ENCODE data around the gene CRMP1.

CRMP1 gene

GRCh38 chr4:5799406-5799805 lies 93.5 kb downstream of the CRMP1 start:
- H3K4me2 ChIP-seq (ENCODE audit: low read length): no peak overlapping the region
- H3K4me1 ChIP-seq (ENCODE audit: control insufficient read depth, insufficient read depth, low read length): no peaks in the 10 kb centered on the region
- no peaks in the 10 kb centered on the region for H3K27me3 ChIP-seq (ENCODE audit: control insufficient read depth, insufficient read depth, low read length)
- no peak overlapping the region for H3K9ac ChIP-seq (ENCODE audit: low read depth, low read length)
- H3K9me3 ChIP-seq (replicated peaks; ENCODE audit: low read length): no peaks in the 10 kb centered on the region
- no peak overlapping the region for H3K4me3 ChIP-seq (ENCODE audit: low read length)
- peaks cover 94% of the 10 kb centered on the region for H3K36me3 ChIP-seq (ENCODE audit: insufficient read depth, low read length)

GRCh38 chr4:5798946-5799345 lies 93.9 kb downstream of the CRMP1 start:
- no peak overlapping the region for H3K4me3 ChIP-seq (ENCODE audit: low read length)
- no peak overlapping the region for H3K9ac ChIP-seq (ENCODE audit: low read depth, low read length)
- no peaks in the 10 kb centered on the region for H3K4me1 ChIP-seq (ENCODE audit: control insufficient read depth, insufficient read depth, low read length)
- H3K9me3 ChIP-seq (replicated peaks; ENCODE audit: low read length): no peaks in the 10 kb centered on the region
- peaks cover 89% of the 10 kb centered on the region for H3K36me3 ChIP-seq (ENCODE audit: insufficient read depth, low read length)
- no peaks in the 10 kb centered on the region for H3K27me3 ChIP-seq (ENCODE audit: control insufficient read depth, insufficient read depth, low read length)
- no peak overlapping the region for H3K4me2 ChIP-seq (ENCODE audit: low read length)

- Histone ChIP-seq H3K27me3 (ENCODE audit: control insufficient read depth, insufficient read depth, low read length) (no peaks in the 10 kb centered on the region), H3K9me3 (replicated peaks; ENCODE audit: low read length) (no peaks in the 10 kb centered on the region), H3K9ac (ENCODE audit: low read depth, low read length) (no peak overlapping the region), H3K36me3 (ENCODE audit: insufficient read depth, low read length) (peaks cover 91% of the 10 kb centered on the region), H3K4me1 (ENCODE audit: control insufficient read depth, insufficient read depth, low read length) (no peaks in the 10 kb centered on the region), H3K4me2 (ENCODE audit: low read length) (no peak overlapping the region), H3K4me3 (ENCODE audit: low read length) (no peak overlapping the region)
These were observed 94.4 kb downstream of the CRMP1 start for GRCh38 chr4:5798462-5798861.

DNA sequence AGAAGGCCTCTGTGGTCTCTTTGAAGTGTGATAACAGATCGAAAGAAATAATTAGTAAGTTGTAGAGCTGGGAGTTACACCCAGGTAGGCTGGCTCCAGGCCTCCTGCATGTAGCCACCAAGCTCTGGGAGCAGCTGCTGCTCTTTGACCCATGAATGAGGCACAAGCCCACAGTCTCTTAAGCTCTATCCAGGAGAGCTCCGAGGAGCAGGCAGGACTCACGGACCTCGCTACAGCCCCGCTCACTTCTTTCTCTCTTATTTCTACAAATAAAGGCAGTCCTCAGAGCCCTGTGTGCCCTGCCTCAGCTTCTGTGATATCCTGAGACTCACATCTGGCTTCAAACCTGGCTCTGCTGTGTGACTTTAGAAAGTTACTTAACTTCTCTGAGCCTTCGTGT lies 95.0 kb downstream of the CRMP1 start:
- Histone ChIP-seq H3K27me3 (ENCODE audit: control insufficient read depth, insufficient read depth, low read length) (no peaks in the 10 kb centered on the region), H3K9me3 (replicated peaks; ENCODE audit: low read length) (no peaks in the 10 kb centered on the region), H3K4me2 (ENCODE audit: low read length) (no peak overlapping the region), H3K36me3 (ENCODE audit: insufficient read depth, low read length) (peaks cover 91% of the 10 kb centered on the region), H3K9ac (ENCODE audit: low read depth, low read length) (no peak overlapping the region), H3K4me3 (ENCODE audit: low read length) (no peak overlapping the region), H3K4me1 (ENCODE audit: control insufficient read depth, insufficient read depth, low read length) (no peaks in the 10 kb centered on the region)

- Histone ChIP-seq H3K4me1 (ENCODE audit: control insufficient read depth, insufficient read depth, low read length) (no peaks in the 10 kb centered on the region), H3K4me3 (ENCODE audit: low read length) (no peak overlapping the region), H3K36me3 (ENCODE audit: insufficient read depth, low read length) (peaks cover 91% of the 10 kb centered on the region), H3K9me3 (replicated peaks; ENCODE audit: low read length) (no peaks in the 10 kb centered on the region), H3K9ac (ENCODE audit: low read depth, low read length) (no peak overlapping the region), H3K27me3 (ENCODE audit: control insufficient read depth, insufficient read depth, low read length) (no peaks in the 10 kb centered on the region), H3K4me2 (ENCODE audit: low read length) (no peak overlapping the region)
These were observed 95.9 kb downstream of the CRMP1 start for GRCh38 chr4:5796976-5797375.

DNA sequence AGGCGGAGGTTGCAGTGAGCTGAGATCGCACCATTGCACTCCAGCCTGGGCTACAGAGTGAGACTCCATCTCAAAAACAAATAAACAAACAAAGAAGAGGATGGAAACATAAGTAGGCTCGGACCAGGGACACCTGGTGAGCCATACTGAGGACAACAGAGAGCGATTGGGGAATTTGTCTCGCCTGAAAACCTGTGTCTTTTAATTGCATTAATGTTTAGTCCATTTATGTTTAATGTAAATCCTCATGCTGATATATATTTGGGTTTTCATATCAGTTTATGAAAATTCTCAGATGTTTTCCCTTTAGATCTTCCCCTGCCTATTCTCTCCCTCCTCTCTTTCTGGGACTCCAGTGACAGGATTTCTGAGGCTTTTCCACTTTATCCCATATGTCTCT lies 97.3 kb downstream of the CRMP1 start:
- Histone ChIP-seq H3K4me2 (ENCODE audit: low read length) (no peak overlapping the region), H3K36me3 (ENCODE audit: insufficient read depth, low read length) (peaks cover 88% of the 10 kb centered on the region), H3K27me3 (ENCODE audit: control insufficient read depth, insufficient read depth, low read length) (no peaks in the 10 kb centered on the region), H3K4me1 (ENCODE audit: control insufficient read depth, insufficient read depth, low read length) (no peaks in the 10 kb centered on the region), H3K4me3 (ENCODE audit: low read length) (no peak overlapping the region), H3K9me3 (replicated peaks; ENCODE audit: low read length) (no peaks in the 10 kb centered on the region), H3K9ac (ENCODE audit: low read depth, low read length) (no peak overlapping the region)

- peaks cover 85% of the 10 kb centered on the region for H3K36me3 ChIP-seq (ENCODE audit: insufficient read depth, low read length)
- H3K9ac ChIP-seq (ENCODE audit: low read depth, low read length): no peak overlapping the region
- H3K4me2 ChIP-seq (ENCODE audit: low read length): no peak overlapping the region
- H3K4me3 ChIP-seq (ENCODE audit: low read length): no peak overlapping the region
- H3K9me3 ChIP-seq (replicated peaks; ENCODE audit: low read length): no peaks in the 10 kb centered on the region
- H3K27me3 ChIP-seq (ENCODE audit: control insufficient read depth, insufficient read depth, low read length): no peaks in the 10 kb centered on the region
- H3K4me1 ChIP-seq (ENCODE audit: control insufficient read depth, insufficient read depth, low read length): no peaks in the 10 kb centered on the region
These were observed 99.4 kb downstream of the CRMP1 start for GRCh38 chr4:5793514-5793913.

- H3K4me3 ChIP-seq (ENCODE audit: low read length): no peak overlapping the region
- H3K4me2 ChIP-seq (ENCODE audit: low read length): no peak overlapping the region
- H3K27me3 ChIP-seq (ENCODE audit: control insufficient read depth, insufficient read depth, low read length): no peaks in the 10 kb centered on the region
- H3K9ac ChIP-seq (ENCODE audit: low read depth, low read length): no peak overlapping the region
- no peaks in the 10 kb centered on the region for H3K9me3 ChIP-seq (replicated peaks; ENCODE audit: low read length)
- peaks cover 85% of the 10 kb centered on the region for H3K36me3 ChIP-seq (ENCODE audit: insufficient read depth, low read length)
- H3K4me1 ChIP-seq (ENCODE audit: control insufficient read depth, insufficient read depth, low read length): no peaks in the 10 kb centered on the region
These were observed 101.2 kb downstream of the CRMP1 start for GRCh38 chr4:5791654-5792053.

- H3K4me2 ChIP-seq (ENCODE audit: low read length): no peak overlapping the region
- peaks cover 6% of the 10 kb centered on the region for H3K4me1 ChIP-seq (ENCODE audit: control insufficient read depth, insufficient read depth, low read length)
- H3K36me3 ChIP-seq (ENCODE audit: insufficient read depth, low read length): peaks cover 79% of the 10 kb centered on the region
- H3K4me3 ChIP-seq (ENCODE audit: low read length): no peak overlapping the region
- no peaks in the 10 kb centered on the region for H3K9me3 ChIP-seq (replicated peaks; ENCODE audit: low read length)
- H3K9ac ChIP-seq (ENCODE audit: low read depth, low read length): no peak overlapping the region
- H3K27me3 ChIP-seq (ENCODE audit: control insufficient read depth, insufficient read depth, low read length): no peaks in the 10 kb centered on the region
These were observed 102.4 kb downstream of the CRMP1 start for GRCh38 chr4:5790546-5790857.

- peaks cover 13% of the 10 kb centered on the region for H3K4me1 ChIP-seq (ENCODE audit: control insufficient read depth, insufficient read depth, low read length)
- H3K4me3 ChIP-seq (ENCODE audit: low read length): no peak overlapping the region
- H3K27me3 ChIP-seq (ENCODE audit: control insufficient read depth, insufficient read depth, low read length): no peaks in the 10 kb centered on the region
- H3K9me3 ChIP-seq (replicated peaks; ENCODE audit: low read length): no peaks in the 10 kb centered on the region
- no peak overlapping the region for H3K4me2 ChIP-seq (ENCODE audit: low read length)
- no peak overlapping the region for H3K9ac ChIP-seq (ENCODE audit: low read depth, low read length)
- peaks cover 81% of the 10 kb centered on the region for H3K36me3 ChIP-seq (ENCODE audit: insufficient read depth, low read length)
These were observed 103.7 kb downstream of the CRMP1 start for GRCh38 chr4:5789141-5789540.

DNA sequence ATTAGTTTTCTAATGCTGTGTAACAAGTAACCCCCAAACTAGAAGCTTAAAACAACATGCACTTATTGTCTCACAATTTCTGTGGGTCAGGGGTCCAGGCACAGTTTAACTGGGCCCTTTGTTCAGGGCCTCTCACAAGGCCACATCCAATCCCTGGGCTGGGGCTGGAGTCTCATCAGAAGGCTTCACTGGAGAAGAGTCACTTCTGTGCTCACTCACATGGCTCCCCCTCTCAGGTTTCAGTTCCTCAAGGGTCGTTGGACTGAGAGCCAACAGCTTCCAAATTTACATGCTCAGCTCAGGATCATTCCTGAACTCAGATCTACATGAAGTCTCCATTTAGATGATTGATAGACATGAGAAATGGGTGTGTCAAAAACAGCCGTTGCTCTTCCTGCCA lies 104.7 kb downstream of the CRMP1 start:
- H3K4me3 ChIP-seq (ENCODE audit: low read length): no peak overlapping the region
- no peak overlapping the region for H3K9ac ChIP-seq (ENCODE audit: low read depth, low read length)
- H3K36me3 ChIP-seq (ENCODE audit: insufficient read depth, low read length): peaks cover 83% of the 10 kb centered on the region
- H3K4me2 ChIP-seq (ENCODE audit: low read length): no peak overlapping the region
- no peaks in the 10 kb centered on the region for H3K9me3 ChIP-seq (replicated peaks; ENCODE audit: low read length)
- H3K27me3 ChIP-seq (ENCODE audit: control insufficient read depth, insufficient read depth, low read length): no peaks in the 10 kb centered on the region
- peaks cover 13% of the 10 kb centered on the region for H3K4me1 ChIP-seq (ENCODE audit: control insufficient read depth, insufficient read depth, low read length)

DNA sequence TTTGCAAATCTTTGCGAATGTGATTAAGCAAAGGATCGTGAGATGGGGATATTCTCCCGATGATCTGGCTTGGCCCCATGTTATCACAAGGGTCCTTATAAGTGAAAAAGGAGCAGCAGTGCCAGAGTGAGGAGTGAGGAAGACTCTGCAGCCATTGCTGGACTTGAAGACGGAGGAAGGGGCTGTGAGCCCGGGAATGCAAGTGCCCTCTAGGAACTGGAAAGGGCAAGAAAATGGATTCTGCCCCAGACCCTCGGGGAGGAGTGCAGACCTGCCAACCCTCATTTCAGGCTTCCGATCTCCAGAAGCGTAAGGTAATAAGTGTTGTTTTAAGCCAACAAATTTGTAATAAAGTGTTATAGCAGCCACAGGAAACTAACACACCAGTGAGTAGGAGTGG lies 105.6 kb downstream of the CRMP1 start:
- Histone ChIP-seq H3K4me3 (ENCODE audit: low read length) (no peak overlapping the region), H3K9ac (ENCODE audit: low read depth, low read length) (no peak overlapping the region), H3K4me2 (ENCODE audit: low read length) (no peak overlapping the region), H3K4me1 (ENCODE audit: control insufficient read depth, insufficient read depth, low read length) (peaks cover 13% of the 10 kb centered on the region), H3K9me3 (replicated peaks; ENCODE audit: low read length) (no peaks in the 10 kb centered on the region), H3K27me3 (ENCODE audit: control insufficient read depth, insufficient read depth, low read length) (no peaks in the 10 kb centered on the region), H3K36me3 (ENCODE audit: insufficient read depth, low read length) (peaks cover 84% of the 10 kb centered on the region)
